K562 (cell line): Measurements from ENCODE around the gene SCAMP1. TPM values are rescaled to one million over a fixed set of nuclear protein-coding genes. Genes with fewer than 3 reads are reported as not detected.

Experiments used
- ATAC-seq: fragments of 200-7000 bp; cut with Tn5 transposase; 3 replicates; pipeline ENCODE4 v1.9.1; 2020; ENCODE audit warnings: moderate library complexity
- BruUV-seq: library from RNA; stranded (reverse); fragments of 400-500 nt; replicated peaks from 2 replicates; lab custom pipeline; 2021; lab: Mats Ljungman, UMichigan
- CTCF ChIA-PET: fragments of 300-600 bp; formaldehyde crosslinking; extraction: SDS; loops from one replicate; lab custom pipeline; 2021; ENCODE audit warnings: low intra/inter-chr PET ratio; lab: Yijun Ruan, JAX
- POLR2A ChIA-PET: fragments of 300-600, 350-650 bp; sonication (Branson Sonifier 250); formaldehyde crosslinking; extraction: SDS; loops from one replicate; lab custom pipeline; 2021; ENCODE audit warnings: antibody characterized with exemption, inconsistent platforms; lab: Yijun Ruan, JAX
- DNase-seq, 4 experiments: peaks; one replicate each; pipeline versions ENCODE4 v3.0.0 to v3.0.0-alpha.2; 2011 to 2018; ENCODE audit warnings: low spot score in 3 of 4, mixed read lengths in 3 of 4; ENCODE audit errors: extremely low read depth in 1 of 4
- FAIRE-seq: peaks from 2 replicates; lab custom pipeline; 2011; peaks lifted over from hg19 to GRCh38; lab: Jason Lieb, UNC
- H2AFZ ChIP-seq: 2 replicates; pipeline ENCODE4 v1.6.0; 2011; ENCODE audit warnings: low read depth, low read length, control low read depth, inconsistent platforms
- H3K27ac ChIP-seq: fragments of 200-600 bp; 3 replicates; pipeline ENCODE4 v1.8.0; 2011; ENCODE audit warnings: low read depth, mild to moderate bottlenecking, control low read depth, inconsistent platforms, low read length, moderate library complexity, mixed read lengths; ENCODE audit errors: extremely low read depth
- H3K27me3 ChIP-seq, 2 experiments: fragments of 300-600 bp in 1 of 2; 2 replicates in 1 of 2; 3 replicates in 1 of 2; pipeline versions ENCODE4 v1.6.0 to v1.8.0; 2011; ENCODE audit warnings: inconsistent platforms in 2 of 2, low read length in 2 of 2, mild to moderate bottlenecking in 1 of 2, mixed read lengths in 1 of 2, moderate library complexity in 1 of 2; ENCODE audit not compliant: control insufficient read depth in 2 of 2, insufficient read depth in 2 of 2
- H3K36me3 ChIP-seq: fragments of 300-600 bp; 3 replicates; pipeline ENCODE4 v1.8.0; 2011; ENCODE audit warnings: mild to moderate bottlenecking, low read length, inconsistent platforms; ENCODE audit not compliant: control insufficient read depth, insufficient read depth
- H3K4me1 ChIP-seq, 2 experiments: fragments of 200-600 bp in 1 of 2; replicated peaks in 1 of 2; 2 replicates in 1 of 2; 3 replicates in 1 of 2; pipeline versions ENCODE4 v1.5.1 to v1.8.0; 2011; ENCODE audit warnings: inconsistent platforms in 2 of 2, low read length in 2 of 2, mild to moderate bottlenecking in 1 of 2, mixed read lengths in 1 of 2, moderate library complexity in 1 of 2; ENCODE audit not compliant: control insufficient read depth in 2 of 2, insufficient read depth in 2 of 2
- H3K4me2 ChIP-seq: 2 replicates; pipeline ENCODE4 v1.6.1; 2011; ENCODE audit warnings: low read length, control low read depth, inconsistent platforms, mixed read lengths; ENCODE audit not compliant: insufficient read depth
- H3K4me3 ChIP-seq: fragments of 200-600 bp; sonication (generic), shearing (Covaris generic); 2 replicates; pipeline ENCODE4 v1.5.1; 2016; ENCODE audit warnings: control low read depth, inconsistent platforms
- H3K79me2 ChIP-seq: fragments of 200-600 bp; 3 replicates; pipeline ENCODE4 v1.8.0; 2011; ENCODE audit warnings: low read length, inconsistent platforms; ENCODE audit not compliant: control insufficient read depth, insufficient read depth
- H3K9ac ChIP-seq, 2 experiments: 2 replicates each; pipeline versions ENCODE4 v1.6.0 to v1.6.1; 2011; ENCODE audit warnings: low read depth in 2 of 2, low read length in 2 of 2, control low read depth in 1 of 2, inconsistent platforms in 1 of 2, mild to moderate bottlenecking in 1 of 2, mixed read lengths in 1 of 2; ENCODE audit not compliant: insufficient read depth in 1 of 2
- H3K9me1 ChIP-seq: one replicate; pipeline ENCODE4 v1.6.0; 2011; ENCODE audit warnings: inconsistent platforms, mild to moderate bottlenecking, low read length, moderate library complexity; ENCODE audit not compliant: control insufficient read depth, insufficient read depth
- H3K9me3 ChIP-seq: replicated peaks from 2 replicates; pipeline ENCODE4 v1.5.1; 2011; ENCODE audit warnings: low read depth, low read length, inconsistent platforms; ENCODE audit not compliant: control insufficient read depth, insufficient read depth
- H4K20me1 ChIP-seq: replicated peaks from 2 replicates; pipeline ENCODE4 v1.6.1; 2011; ENCODE audit warnings: low read length, inconsistent platforms, mixed read lengths; ENCODE audit not compliant: control insufficient read depth, insufficient read depth
- DPF2 ChIP-seq: fragments of 450-650 bp; IDR thresholded peaks from 2 replicates; pipeline ENCODE4 v1.6.1; 2016
- E2F8 ChIP-seq: fragments of 450-650 bp; IDR thresholded peaks from 2 replicates; pipeline ENCODE4 v1.7.1; 2018; ENCODE audit warnings: mild to moderate bottlenecking, low read depth; ENCODE audit not compliant: partially characterized antibody
- KHSRP ChIP-seq: fragments of 450-650 bp; IDR thresholded peaks from 2 replicates; pipeline ENCODE4 v1.6.1; 2017
- PHF8 ChIP-seq: fragments of 200-600 bp; sonication (generic); IDR thresholded peaks from 2 replicates; pipeline ENCODE4 v1.6.1; 2012; ENCODE audit warnings: mixed run types, mild to moderate bottlenecking, inconsistent platforms, low read length, moderate library complexity, borderline replicate concordance
- PURB ChIP-seq: sonication (generic); formaldehyde crosslinking; IDR thresholded peaks from 2 replicates; pipeline ENCODE4 v1.9.0; 2021; ENCODE audit warnings: low read depth, mild to moderate bottlenecking, missing genetic modification reagents
- RNF2 ChIP-seq: sonication (generic); IDR thresholded peaks from 2 replicates; pipeline ENCODE4 v1.6.1; 2016
- ZNF143 ChIP-seq: sonication (generic); formaldehyde crosslinking; IDR thresholded peaks from 2 replicates; pipeline ENCODE4 v1.9.0; 2022; ENCODE audit warnings: mild to moderate bottlenecking, missing genetic modification reagents
- ZNF445 ChIP-seq: fragments of 250-450 bp; sonication (Bioruptor Pico); IDR thresholded peaks from 2 replicates; pipeline ENCODE4 v1.4.0; 2020; ENCODE audit warnings: low read depth, mild to moderate bottlenecking, moderate library complexity
- WGBS: fragments of 100-300 bp; shearing (Covaris generic); methylation state at CpG from one replicate; pipeline ENCODE4 v1.1.6; 2016; ENCODE audit warnings: low coverage, mixed read lengths; ENCODE audit not compliant: insufficient coverage; ENCODE audit errors: missing lambda C conversion rate; 5-methylcytosine and 5-hydroxymethylcytosine counted together
- in situ Hi-C: fragments of 300-500 bp; cut with MboI; formaldehyde crosslinking; loops from 4 replicates; pipeline ENCODE4 v1.15.0; 2018; ENCODE audit warnings: inconsistent platforms, mixed read lengths
- intact Hi-C: fragments of 100-400 bp; cut with micrococcal nuclease; formaldehyde crosslinking; loops from 2 replicates; pipeline ENCODE4 v1.14.2; 2022
- polyA plus RNA-seq, 8 experiments: library from polyadenylated mRNA; depleted of rRNA in 4 of 8; stranded (reverse) in 5 of 8; unstranded in 3 of 8; fragments of >200 nt; fragmentation: Nextera tagmentation in 2 of 8; fragmentation: Illumina TruSeq in 1 of 8; extraction: Ambion mirVana in 2 of 8; extraction: Trizol in 1 of 8; gene quantifications; 2 replicates each; pipeline versions ENCODE4 v1.2.1 to v1.2.3, GENCODE V29; 2011 to 2014; ENCODE audit warnings: inconsistent platforms in 1 of 8, missing spikeins in 1 of 8
- total RNA-seq, 7 experiments: library from RNA; depleted of rRNA in 6 of 7; stranded (reverse); fragments of >200 nt in 6 of 7; fragmentation: Illumina TruSeq in 2 of 7; extraction: Trizol in 2 of 7; gene quantifications; 2 replicates each; pipeline versions ENCODE4 v1.2.1 to v1.2.3, GENCODE V29; 2011 to 2021; ENCODE audit warnings: low replicate concordance in 1 of 7

SCAMP1 gene
- total and polyA plus RNA-seq, 9 of the 15 experiments (the other 6 are each of a cell fraction or from before 2014, with no cell fraction given): 5.4 to 23.9 (median 13.8) TPM

- no peaks in the 10 kb centered on the region for H3K9me3 ChIP-seq
- H3K4me3 ChIP-seq: no peak overlapping the region
- TF ChIP-seq ZNF143 (CRISPR knock-in tag) (no peak), ZNF445 (CRISPR knock-in tag) (no peak), E2F8 (no peak), RNF2 (no peak), PHF8 (no peak), KHSRP (no peak), DPF2 (no peak), PURB (CRISPR knock-in tag) (no peak)
- ChIA-PET CTCF (no interaction called here), POLR2A (interaction anchor here (1.0 kb wide), 1 partner anchor 15 kb away, joined by 5 read pairs; no protein-coding TSS in a partner anchor)
- H4K20me1 ChIP-seq: no peaks in the 10 kb centered on the region
- intact Hi-C loops: no loop called here
- H3K4me1 ChIP-seq: no peaks in the 10 kb centered on the region
- H2AFZ ChIP-seq: no peak overlapping the region
- H3K27ac ChIP-seq: no peak overlapping the region
- DNase-seq: no peak
- no peak for ATAC-seq
- H3K27me3 ChIP-seq: no peaks in the 10 kb centered on the region
- H3K36me3 ChIP-seq: no peaks in the 10 kb centered on the region
- H3K79me2 ChIP-seq: no peaks in the 10 kb centered on the region
- H3K9ac ChIP-seq: no peak overlapping the region
- in situ Hi-C loops: no loop called here
- FAIRE-seq: no peak
- no peaks in the 10 kb centered on the region for H3K9me1 ChIP-seq
- H3K4me2 ChIP-seq: no peak overlapping the region
- BruUV-seq: no TSS peak
- WGBS: 72% methylated on average over 2 of the region's 2 CpGs
Measured at GRCh38 chr5:78458843-78459242, 98.4 kb downstream of the SCAMP1 start.
